Stimulated activated CD4-positive, alpha-beta T cell treated with anti-CD3 and anti-CD28 coated beads, TNF-alpha, amount 100 ng/mL, for 24 hours (primary cell): Measurements from ENCODE around the gene GPR137.
"Not testable (repeated sequence)": the region's sequence is repeated elsewhere in the genome, so short reads cannot be mapped to it uniquely, and the experiment has no call there.

Experiments
- DNase-seq, 3 experiments: peaks; one replicate each; pipeline ENCODE4 v3.0.0-alpha.2; 2020; ENCODE audit warnings: low read depth in 3 of 3

The GPR137 gene, protein sequence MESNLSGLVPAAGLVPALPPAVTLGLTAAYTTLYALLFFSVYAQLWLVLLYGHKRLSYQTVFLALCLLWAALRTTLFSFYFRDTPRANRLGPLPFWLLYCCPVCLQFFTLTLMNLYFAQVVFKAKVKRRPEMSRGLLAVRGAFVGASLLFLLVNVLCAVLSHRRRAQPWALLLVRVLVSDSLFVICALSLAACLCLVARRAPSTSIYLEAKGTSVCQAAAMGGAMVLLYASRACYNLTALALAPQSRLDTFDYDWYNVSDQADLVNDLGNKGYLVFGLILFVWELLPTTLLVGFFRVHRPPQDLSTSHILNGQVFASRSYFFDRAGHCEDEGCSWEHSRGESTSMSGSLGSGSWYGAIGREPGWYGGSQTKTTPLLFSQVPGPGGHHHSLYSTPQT

GRCh38 chr11:64284962-64285884 is at the start of gene GPR137:
TSS of gene GPR137 (plus strand) at chr11:64285848. CDS start at chr11:64286525, 677 bp downstream.
- peak; percentile 78 to 88 (median 84) for DNase-seq

DNA sequence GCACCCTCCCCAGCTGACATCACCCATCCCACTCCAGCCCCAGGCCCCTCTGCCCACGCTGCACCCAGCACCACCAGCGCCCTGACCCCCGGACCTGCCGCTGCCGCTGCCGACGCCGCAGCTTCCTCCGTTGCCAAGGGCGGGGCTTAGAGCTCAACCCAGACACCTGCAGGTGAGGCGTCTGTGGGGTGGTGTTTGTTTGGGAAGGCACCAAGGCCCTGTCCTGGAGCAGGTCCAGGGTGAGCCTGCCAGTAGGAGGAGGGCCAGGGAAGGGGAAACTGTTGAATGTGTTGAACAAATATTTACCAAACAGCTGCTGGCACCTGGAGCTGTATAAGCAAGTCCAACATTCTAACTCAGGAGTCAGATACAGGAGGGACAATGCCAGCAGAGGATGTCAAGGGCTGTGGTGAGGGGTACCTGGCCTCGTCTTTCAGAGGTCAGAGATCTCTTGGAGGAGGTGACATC is 48.1 kb upstream of the GPR137 start:
- DNase-seq: no peak

GRCh38 chr11:64238076-64238475 is 47.6 kb upstream of the GPR137 start:
- no peak for DNase-seq

DNA sequence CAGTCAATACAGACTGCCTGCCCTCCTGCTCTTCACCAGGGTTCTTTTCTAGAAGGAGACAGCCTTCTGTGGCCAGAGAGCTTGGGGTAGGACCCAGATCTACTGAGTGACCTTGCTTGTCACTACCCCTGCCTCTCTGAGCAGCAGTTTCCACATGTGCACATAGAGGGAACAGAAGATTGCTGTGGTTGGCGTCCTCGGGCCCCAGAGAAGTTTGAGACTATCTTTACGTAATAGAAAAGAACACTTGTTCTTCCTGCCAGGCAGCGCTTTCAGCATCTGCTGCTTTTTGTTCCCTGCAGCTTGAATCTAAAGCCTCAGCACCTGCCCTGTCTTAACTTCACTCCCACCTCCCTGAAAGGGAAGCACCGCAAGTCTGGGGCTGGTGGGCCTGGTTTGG is 46.6 kb upstream of the GPR137 start:
- no peak for DNase-seq

- no peak for DNase-seq
These were observed 45.8 kb upstream of the GPR137 start for GRCh38 chr11:64239662-64240434.

DNA sequence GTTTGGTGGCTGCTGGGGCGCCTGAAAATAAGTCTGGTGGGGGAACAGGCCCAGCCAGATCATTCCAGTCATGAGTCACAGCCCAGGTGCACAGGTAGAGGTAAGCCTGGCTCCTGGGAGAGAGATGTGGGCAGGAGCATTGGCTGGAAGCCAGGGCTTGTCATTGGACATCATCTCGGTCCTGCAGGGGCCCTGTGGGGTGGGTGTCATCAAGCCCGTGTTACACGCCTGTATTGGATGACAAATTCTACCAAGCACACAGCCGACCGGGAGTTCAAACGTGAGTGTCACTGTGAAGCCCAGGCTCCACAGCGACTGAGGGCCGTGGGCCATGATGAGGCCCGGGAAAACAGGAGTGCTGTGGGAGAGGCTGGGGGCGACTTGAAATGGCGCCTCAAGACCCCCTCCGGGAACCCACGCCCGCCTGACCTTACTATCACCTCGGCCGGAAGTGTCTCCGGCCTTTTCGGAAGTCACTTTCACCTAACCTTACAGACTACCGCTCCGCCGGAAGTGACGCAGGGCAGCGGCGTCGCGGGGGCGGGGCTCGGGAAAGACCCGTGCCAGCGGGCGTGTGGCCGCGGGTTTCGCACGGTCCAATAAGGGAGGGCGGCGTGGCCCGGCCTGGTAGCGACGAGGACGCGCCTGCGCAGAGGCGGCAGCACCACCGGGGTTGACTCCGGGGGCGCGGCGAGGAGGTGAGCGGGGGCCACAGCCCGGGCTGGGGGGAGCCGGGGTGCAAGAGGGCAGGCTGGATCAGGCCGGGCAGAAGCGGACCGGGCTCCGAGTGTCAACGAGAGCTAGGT is 45.0 kb upstream of the GPR137 start, which contains the start of gene FKBP2:
Gene FKBP2, plus strand, starts transcription at position 661 of the 806 bp plus-strand sequence. CDS start 1,293 bp downstream, outside the sequence.
- peak; percentile 96 to 97 (median 97) for DNase-seq

- DNase-seq: peak; percentile 99 to 100 (median 99)
These were observed 44.5 kb upstream of the GPR137 start for GRCh38 chr11:64241241-64241490.

DNA sequence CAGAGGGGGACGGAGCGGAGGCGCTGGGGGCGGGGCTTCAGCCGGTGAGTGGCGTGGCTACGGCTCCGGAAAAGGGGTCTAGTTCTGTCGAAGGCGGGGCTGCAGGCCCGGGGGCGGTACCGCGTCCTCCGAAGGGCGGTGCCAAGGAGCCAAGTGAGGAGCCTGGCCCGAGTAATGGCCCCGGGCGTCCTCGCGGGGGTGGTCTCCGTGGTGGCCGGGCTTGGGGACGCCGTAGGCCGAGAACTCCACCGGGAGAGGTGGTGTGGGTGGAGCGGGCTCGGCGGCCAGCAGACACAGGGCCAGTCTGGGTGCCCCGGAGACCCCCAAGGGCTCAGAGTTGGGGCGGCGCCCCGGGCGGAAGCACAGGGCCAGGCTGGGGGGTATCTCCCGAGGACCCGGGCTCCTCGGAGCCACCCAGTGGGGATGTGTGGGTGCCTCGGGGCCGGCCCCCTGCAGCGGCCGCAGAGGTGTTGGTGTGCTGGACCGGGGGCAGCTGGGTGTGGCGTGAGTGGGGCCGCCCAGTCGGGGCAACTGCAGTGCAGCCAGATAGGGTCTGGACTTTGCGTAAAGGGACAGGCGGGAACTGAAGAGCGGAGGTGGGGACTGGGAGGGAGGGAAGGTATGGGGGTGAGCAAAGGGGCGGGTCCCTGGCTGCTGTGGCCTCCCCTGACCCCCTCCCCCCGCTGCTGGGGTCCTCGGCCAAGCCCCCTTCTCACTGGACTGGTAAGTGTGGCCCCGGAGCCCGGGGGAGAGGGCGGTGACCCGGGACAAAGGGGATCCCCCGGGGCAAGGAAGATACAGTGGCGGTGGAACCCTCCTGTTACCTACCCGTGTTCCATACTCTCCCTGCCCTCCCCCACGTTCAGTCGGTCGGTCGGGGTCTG is 43.9 kb upstream of the GPR137 start:
- DNase-seq: no peak

GRCh38 chr11:64243236-64243854 is 42.3 kb upstream of the GPR137 start:
- no peak for DNase-seq

DNA sequence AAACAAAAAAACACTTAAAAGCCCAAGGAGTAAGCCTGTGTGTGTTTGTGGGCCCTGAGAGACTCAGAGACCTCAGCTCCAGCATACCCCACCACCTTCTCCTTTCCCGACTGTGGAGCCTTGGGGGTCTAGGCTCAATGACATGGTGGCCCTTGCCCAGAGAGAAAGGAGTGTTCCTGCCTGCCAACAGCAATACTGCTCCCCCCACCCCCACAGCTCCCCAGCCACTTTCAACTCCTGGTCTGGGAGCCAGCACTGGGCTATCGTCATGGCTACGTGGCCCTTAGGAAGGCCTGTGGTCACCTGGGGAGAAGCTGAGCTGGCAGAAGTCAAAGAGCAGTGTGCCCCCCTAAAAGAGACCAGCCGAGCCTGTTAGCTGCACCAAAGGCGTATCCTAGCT is 41.5 kb upstream of the GPR137 start:
- DNase-seq: no peak

- no peak for DNase-seq
These were observed 40.7 kb upstream of the GPR137 start for GRCh38 chr11:64244966-64245365.

GRCh38 chr11:64245401-64245796 is 40.2 kb upstream of the GPR137 start:
- no peak for DNase-seq

DNA sequence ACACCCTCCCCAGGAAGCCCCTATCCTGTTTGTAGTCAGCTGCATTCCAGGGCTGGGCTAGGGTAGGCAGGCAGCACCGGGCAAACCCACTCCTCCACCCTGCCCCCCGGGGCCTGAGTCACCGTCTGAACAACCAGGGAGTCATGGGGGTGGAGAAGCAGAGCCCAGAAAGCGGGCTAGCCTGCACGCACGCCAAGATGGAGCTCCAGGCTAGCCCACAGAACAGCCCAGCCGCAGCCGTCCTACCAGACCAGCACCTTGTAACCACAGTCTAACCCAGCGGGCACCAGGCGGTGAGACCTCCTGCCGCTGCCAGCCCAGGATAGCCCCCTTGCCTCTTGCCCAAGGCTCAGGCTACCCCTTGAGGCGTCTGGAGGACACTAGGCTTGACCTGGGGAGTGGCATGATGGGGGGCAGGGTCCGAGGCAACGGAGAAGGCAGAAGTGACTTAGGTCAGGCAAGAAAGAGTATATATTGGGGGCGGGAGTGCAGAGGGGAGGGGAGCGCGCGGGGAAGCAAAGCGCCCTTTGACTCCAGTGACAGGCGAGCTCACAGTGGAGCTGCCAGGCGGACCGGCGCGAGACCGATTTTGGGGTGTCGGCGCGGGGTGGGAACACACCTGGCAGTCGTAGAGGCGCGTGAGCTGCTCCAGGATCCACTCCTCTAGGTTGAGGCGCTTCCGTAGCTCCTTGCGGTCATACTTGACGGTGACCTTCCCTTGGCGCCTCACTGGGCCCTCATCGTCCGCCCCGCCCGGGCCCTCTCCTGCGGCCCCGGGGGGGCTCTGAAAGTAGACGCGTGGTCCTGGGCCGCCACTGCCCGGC is 39.6 kb upstream of the GPR137 start:
- DNase-seq: peak; percentile 44 to 82 (median 73)

- DNase-seq: not testable (repeated sequence)
These were observed 39.1 kb upstream of the GPR137 start for GRCh38 chr11:64246621-64246870.

DNA sequence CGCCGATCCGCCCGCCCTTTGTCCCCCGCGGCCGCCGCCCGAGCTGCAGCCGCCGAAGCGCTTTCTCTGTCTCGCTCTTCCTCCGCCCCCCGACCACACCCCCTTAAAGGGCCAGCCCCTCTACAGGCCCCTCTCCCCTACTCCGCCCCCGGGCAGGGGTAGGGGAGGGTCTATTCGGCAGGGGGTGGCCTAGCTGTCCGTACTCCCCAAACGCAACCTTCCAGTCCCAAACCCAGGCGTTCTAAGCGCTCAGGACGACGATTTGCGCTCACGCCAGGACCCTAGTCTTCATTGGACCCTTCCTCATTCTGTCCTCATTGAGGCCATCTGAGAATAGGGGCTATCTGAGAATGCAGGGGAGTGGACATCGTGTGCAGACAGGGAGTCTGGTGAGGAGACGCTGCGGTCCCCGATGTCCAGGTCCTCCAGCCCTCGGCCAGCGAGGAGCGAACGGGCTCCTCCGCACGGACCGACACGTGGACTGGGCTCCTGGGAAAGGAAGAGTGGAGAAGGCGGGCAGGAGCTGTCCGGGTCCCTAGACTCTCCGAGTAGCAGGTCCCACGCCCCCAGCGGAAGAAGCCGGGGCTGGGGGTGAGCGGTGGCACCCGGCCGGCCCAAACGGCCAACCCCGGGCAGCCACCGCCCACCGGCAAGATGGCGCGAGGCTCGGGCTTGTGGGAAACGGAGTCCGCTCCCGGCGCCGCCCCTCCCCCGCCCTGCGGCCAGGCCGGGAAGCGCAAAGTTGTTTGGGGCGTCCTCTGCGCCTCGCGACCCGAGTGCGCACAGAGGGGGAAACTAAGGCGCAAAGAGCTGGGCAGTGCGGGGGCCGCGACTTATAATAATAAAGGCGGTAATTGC is 38.5 kb upstream of the GPR137 start, which contains the start of gene PPP1R14B:
Gene PPP1R14B, minus strand, starts transcription at position 73 of the 858 bp plus-strand sequence. CDS start 270 bp downstream, outside the sequence.
- DNase-seq: peak; percentile 68 to 86 (median 71)

DNA sequence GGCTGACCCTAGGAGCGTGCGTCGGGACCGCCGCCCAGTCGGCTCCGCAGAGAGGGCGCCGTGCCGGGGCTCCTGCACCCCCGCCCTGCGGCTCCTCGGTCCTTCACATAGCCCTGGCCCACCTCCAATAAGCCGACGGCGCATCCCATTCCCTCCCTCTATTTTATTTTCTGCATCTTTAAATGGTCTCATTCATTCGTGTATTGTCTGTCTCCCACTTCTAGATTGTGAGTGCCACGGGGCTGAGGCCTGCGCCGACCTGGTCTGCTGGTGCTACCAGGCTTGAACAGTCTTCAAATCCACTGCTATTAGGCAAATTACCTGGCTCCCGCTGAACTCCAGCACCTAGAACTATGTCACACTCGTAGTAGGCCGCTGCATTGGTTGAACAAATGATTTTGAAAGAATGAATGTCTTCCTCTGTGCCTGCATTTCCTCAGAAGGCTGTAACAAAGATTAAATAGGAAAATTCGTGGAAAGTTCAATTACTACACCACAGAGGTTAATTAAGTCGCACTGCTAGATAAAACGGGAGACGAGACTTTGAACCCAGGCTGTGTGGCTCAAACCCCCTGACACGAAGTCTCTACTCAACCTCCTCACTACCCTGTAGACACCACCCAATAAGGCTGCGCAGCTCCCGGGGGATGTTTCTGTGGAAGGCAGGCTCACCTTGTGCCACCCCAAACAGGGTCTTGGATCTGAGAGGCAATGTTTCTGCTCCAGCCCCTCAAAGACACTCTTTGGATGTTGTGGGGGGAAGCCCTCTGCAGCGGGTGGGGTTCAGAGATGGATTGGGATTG is 37.7 kb upstream of the GPR137 start:
- no peak for DNase-seq

DNA sequence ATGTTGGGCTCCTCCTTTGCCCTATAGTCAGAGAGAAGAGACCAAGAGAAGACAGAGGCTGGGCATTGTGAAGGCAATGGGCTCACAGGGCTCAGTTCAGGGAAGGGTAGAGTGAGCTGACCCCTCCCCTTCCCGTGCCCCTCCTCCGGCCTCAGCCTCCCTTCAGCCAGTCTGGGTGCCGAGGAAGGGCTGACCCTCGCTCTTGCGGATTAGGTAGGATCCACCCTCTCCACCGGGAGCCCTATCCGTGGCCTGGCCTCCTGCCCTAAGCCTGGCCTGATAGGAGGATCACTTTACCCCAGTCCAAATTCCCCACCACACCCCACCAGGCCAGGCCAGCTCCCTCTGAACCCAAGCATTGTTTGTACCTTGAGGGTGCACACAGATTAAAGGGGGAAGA is 37.1 kb upstream of the GPR137 start:
- DNase-seq: no peak
